Fibroblast of pulmonary artery (primary cell): ENCODE measurements around the gene UCK2.
A peak's percentile ranks its signal among the peaks of the same experiment; 100 is the strongest.
"Not testable (repeated sequence)": the region's sequence is repeated elsewhere in the genome, so short reads cannot be mapped to it uniquely, and the experiment has no call there.

Experiments used
- DNase-seq: peaks from one replicate; pipeline ENCODE4 v3.0.0-alpha.2; 2010; ENCODE audit warnings: low read depth
- H3K4me3 ChIP-seq: replicated peaks from 2 replicates; pipeline ENCODE4 v1.5.1; 2011; ENCODE audit warnings: low read depth, mild to moderate bottlenecking, control low read depth, low read length, moderate library complexity
- CTCF ChIP-seq: IDR thresholded peaks from 2 replicates; pipeline ENCODE4 v1.5.1; 2011; ENCODE audit warnings: mild to moderate bottlenecking, control low read depth, low read length, inconsistent platforms; ENCODE audit errors: missing control alignments

Gene UCK2

GRCh38 chr1:165827268-165828102 is at the start of gene UCK2:
UCK2 (plus strand) TSS chr1:165827614; CDS start chr1:165827834, 220 bp downstream.
- peak; percentile 72 for DNase-seq
- no peak for TF ChIP-seq CTCF

GRCh38 chr1:165778197-165778596 is 49.2 kb upstream of the UCK2 start:
- DNase-seq, H3K4me3 ChIP-seq: not testable (repeated sequence)

More at GRCh38 chr1:165827268-165828102, at the start of gene UCK2:
- peak within 1 kb of the TSS; percentile 86 for H3K4me3 ChIP-seq

- not testable (repeated sequence) for H3K4me3 ChIP-seq, DNase-seq
These were observed 43.9 kb upstream of the UCK2 start for GRCh38 chr1:165783519-165783918.

GRCh38 chr1:165787741-165788140 is 39.7 kb upstream of the UCK2 start:
- TF ChIP-seq CTCF, result no peak
- H3K4me3 ChIP-seq, result no peak overlapping the region
- DNase-seq, result no peak

- peak; percentile 11 for DNase-seq
- no peak for TF ChIP-seq CTCF
- no peak overlapping the region for H3K4me3 ChIP-seq
These were observed 33.5 kb upstream of the UCK2 start for GRCh38 chr1:165793951-165794350.

- no peak for DNase-seq
- TF ChIP-seq CTCF, result no peak
- H3K4me3 ChIP-seq, result no peak overlapping the region
These were observed 31.5 kb upstream of the UCK2 start for GRCh38 chr1:165795894-165796293.

- no peak for DNase-seq
- no peak overlapping the region for H3K4me3 ChIP-seq
- TF ChIP-seq CTCF, result no peak
These were observed 28.0 kb upstream of the UCK2 start for GRCh38 chr1:165799387-165799786.

- not testable (repeated sequence) for H3K4me3 ChIP-seq, DNase-seq
These were observed 22.9 kb upstream of the UCK2 start for GRCh38 chr1:165804513-165804912.
